CD14-positive monocyte (primary cell): ENCODE results near the gene FLRT1. TPM values are rescaled to one million over a fixed set of nuclear protein-coding genes. Genes with fewer than 3 reads are reported as not detected.

ENCODE experiments used
- DNase-seq, 3 donors: peaks; one replicate each; pipeline ENCODE4 v3.0.0-alpha.2; 2011 to 2022
- H2AFZ ChIP-seq: 2 replicates; pipeline ENCODE4 v1.6.0; 2012; ENCODE audit warnings: mild to moderate bottlenecking, low read depth, low read length, inconsistent platforms; ENCODE audit not compliant: insufficient read depth, poor library complexity, severe bottlenecking
- H3K27ac ChIP-seq, 2 donors: 1 replicate in 1 of 2; 2 replicates in 1 of 2; pipeline ENCODE4 v1.5.1; 2012 to 2013; ENCODE audit warnings: low read length in 2 of 2, control low read depth in 1 of 2, inconsistent platforms in 1 of 2, low read depth in 1 of 2, mild to moderate bottlenecking in 1 of 2
- H3K27me3 ChIP-seq, 2 donors: one replicate each; pipeline versions ENCODE4 v1.6.0 to v1.6.1; 2011 to 2013; ENCODE audit warnings: low read length in 2 of 2; ENCODE audit not compliant: control insufficient read depth in 2 of 2, insufficient read depth in 2 of 2
- H3K36me3 ChIP-seq, 2 donors: replicated peaks in 1 of 2; 1 replicate in 1 of 2; 2 replicates in 1 of 2; pipeline versions ENCODE4 v1.5.1 to v1.6.1; 2012 to 2013; ENCODE audit warnings: low read length in 2 of 2, control low read depth in 1 of 2, inconsistent platforms in 1 of 2, mild to moderate bottlenecking in 1 of 2; ENCODE audit not compliant: insufficient read depth in 2 of 2, control insufficient read depth in 1 of 2
- H3K4me1 ChIP-seq, 2 donors: 1 replicate in 1 of 2; 2 replicates in 1 of 2; pipeline versions ENCODE4 v1.5.1 to v1.6.1; 2012 to 2013; ENCODE audit warnings: low read length in 2 of 2, control low read depth in 1 of 2, inconsistent platforms in 1 of 2, mild to moderate bottlenecking in 1 of 2, moderate library complexity in 1 of 2; ENCODE audit not compliant: insufficient read depth in 2 of 2, control insufficient read depth in 1 of 2
- H3K4me2 ChIP-seq: replicated peaks from 2 replicates; pipeline ENCODE3; 2012; ENCODE audit warnings: low read length, moderate library complexity, mild to moderate bottlenecking; ENCODE audit not compliant: poor library complexity, severe bottlenecking; ENCODE audit errors: extremely low read depth
- H3K4me3 ChIP-seq, 3 experiments: fragments of 200-600 bp in 1 of 3; sonication (generic) in 1 of 3; replicated peaks in 1 of 3; 1 replicate in 2 of 3; 2 replicates in 1 of 3; pipeline ENCODE4 v1.5.1; 2011 to 2013; ENCODE audit warnings: low read length in 3 of 3, mild to moderate bottlenecking in 3 of 3, control low read depth in 2 of 3, low read depth in 2 of 3, inconsistent platforms in 1 of 3, moderate library complexity in 1 of 3
- H3K79me2 ChIP-seq: 2 replicates; pipeline ENCODE4 v1.6.0; 2012; ENCODE audit warnings: mild to moderate bottlenecking, control low read depth, inconsistent platforms, low read length, moderate library complexity; ENCODE audit not compliant: insufficient read depth
- H3K9ac ChIP-seq: 2 replicates; pipeline ENCODE4 v1.6.0; 2017; ENCODE audit warnings: low read length, mild to moderate bottlenecking; ENCODE audit not compliant: insufficient read depth, poor library complexity, severe bottlenecking
- H3K9me3 ChIP-seq, 2 donors: replicated peaks in 1 of 2; 1 replicate in 1 of 2; 2 replicates in 1 of 2; pipeline versions ENCODE4 v1.5.1 to v1.6.1; 2012 to 2013; ENCODE audit warnings: low read length in 2 of 2, control low read depth in 1 of 2; ENCODE audit not compliant: control insufficient read depth in 1 of 2, insufficient read depth in 1 of 2
- H4K20me1 ChIP-seq: 2 replicates; pipeline ENCODE4 v1.6.0; 2012; ENCODE audit warnings: mild to moderate bottlenecking, low read length, control low read depth, moderate library complexity; ENCODE audit not compliant: insufficient read depth
- H3K27ac Mint-ChIP-seq, 7 donors: one replicate each; pipeline ENCODE4 v1.8.0; 2020; ENCODE audit warnings: mild to moderate bottlenecking in 7 of 7, mixed read lengths in 7 of 7, moderate library complexity in 6 of 7, inconsistent platforms in 2 of 7
- H3K27me3 Mint-ChIP-seq, 3 donors: one replicate each; pipeline ENCODE4 v1.8.0; 2021 to 2022; ENCODE audit warnings: low read depth in 3 of 3, mild to moderate bottlenecking in 3 of 3, mixed read lengths in 3 of 3, moderate library complexity in 3 of 3, inconsistent platforms in 1 of 3
- H3K36me3 Mint-ChIP-seq, 2 donors: one replicate each; pipeline ENCODE4 v1.8.0; 2020; ENCODE audit warnings: mixed read lengths in 2 of 2, inconsistent platforms in 1 of 2, mild to moderate bottlenecking in 1 of 2
- H3K4me1 Mint-ChIP-seq: one replicate; pipeline ENCODE4 v1.8.0; 2020; ENCODE audit warnings: mild to moderate bottlenecking, mixed read lengths
- H3K4me3 Mint-ChIP-seq, 2 donors: one replicate each; pipeline ENCODE4 v1.8.0; 2020; ENCODE audit warnings: mild to moderate bottlenecking in 2 of 2, mixed read lengths in 2 of 2, moderate library complexity in 1 of 2
- H3K9me3 Mint-ChIP-seq, 7 donors: one replicate each; pipeline ENCODE4 v1.8.0; 2020 to 2022; ENCODE audit warnings: mixed read lengths in 7 of 7, mild to moderate bottlenecking in 6 of 7, moderate library complexity in 6 of 7, inconsistent platforms in 2 of 7
- CTCF ChIP-seq: fragments of 200-600 bp; IDR thresholded peaks from one replicate; pipeline ENCODE4 v1.8.0; 2022; ENCODE audit warnings: antibody characterized with exemption, mild to moderate bottlenecking
- WGBS: methylation state at CpG from one replicate; pipeline ENCODE4 v1.1.5; 2013; ENCODE audit warnings: missing lambda C conversion rate; ENCODE audit not compliant: insufficient coverage; 5-methylcytosine and 5-hydroxymethylcytosine counted together
- intact Hi-C, 2 donors: fragments of 100-400 bp; cut with micrococcal nuclease; formaldehyde crosslinking; loops; one replicate each; pipeline versions ENCODE4 v1.15.0 to v1.15.1; 2023
- polyA plus RNA-seq, 3 donors: library from polyadenylated mRNA; depleted of rRNA in 1 of 3; unstranded in 2 of 3; stranded (reverse) in 1 of 3; fragments of 300-500 nt in 2 of 3; fragments of >200 nt in 1 of 3; fragmentation: Illumina TruSeq in 2 of 3; gene quantifications; 1 replicate in 2 of 3; 2 replicates in 1 of 3; pipeline ENCODE4 v1.2.3, GENCODE V29; 2012 to 2021

FLRT1 gene
- polyA plus RNA-seq, 3 donors, result not detected

GRCh38 chr11:64008283-64008913, 27.3 kb upstream of the FLRT1 start:
- H3K4me1 Mint-ChIP-seq, result peaks cover 25% of the 10 kb centered on the region
- no peak overlapping the region for H3K27ac Mint-ChIP-seq
- H4K20me1 ChIP-seq, result no peaks in the 10 kb centered on the region

More at GRCh38 chr11:64008283-64008913, 27.3 kb upstream of the FLRT1 start:
- Histone ChIP-seq H3K27me3 (peaks cover 0 to 48% of the 10 kb centered on the region in 2 donors), H2AFZ (peak overlapping the region; percentile 92), H3K9ac (no peak overlapping the region), H3K27ac (no peak overlapping the region), H3K4me1 (peaks cover 17 to 19% of the 10 kb centered on the region in 2 donors), H3K4me3 (peak overlapping the region in 1 of 3 experiments; percentile 83), H3K4me2 (peak overlapping the region; percentile 96), H3K36me3 (no peaks in the 10 kb centered on the region), H3K9me3 (peaks cover 0 to 15% of the 10 kb centered on the region in 2 donors), H3K79me2 (no peaks in the 10 kb centered on the region)
- H3K9me3 Mint-ChIP-seq, result peaks cover 9 to 18% (median 14%) of the 10 kb centered on the region in 7 donors
- no peak for TF ChIP-seq CTCF
- no peaks in the 10 kb centered on the region for H3K36me3 Mint-ChIP-seq
- H3K27me3 Mint-ChIP-seq, result peaks cover 37 to 60% (median 42%) of the 10 kb centered on the region in 3 donors
- DNase-seq, result no peak
- WGBS, result 96% methylated on average over 21 of the region's 26 CpGs
- H3K4me3 Mint-ChIP-seq, result peak overlapping the region; percentile 98 to 100
- intact Hi-C loops, result no loop called here
